GM18951 (cell line): ENCODE data around the gene OR4D9.
"Not testable (repeated sequence)": the region's sequence is repeated elsewhere in the genome, so short reads cannot be mapped to it uniquely, and the experiment has no call there.

Experiments used
- POLR2A ChIP-seq: IDR thresholded peaks from 4 replicates; pipeline ENCODE4 v1.6.1; 2011; ENCODE audit warnings: mild to moderate bottlenecking; ENCODE audit not compliant: insufficient read length, insufficient read depth; ENCODE audit errors: extremely low read depth
- in situ Hi-C: fragments of 300-500 bp; cut with MboI; formaldehyde crosslinking; loops from one replicate; pipeline ENCODE4 v1.12.0; 2022; ENCODE audit warnings: low sequenced_read_pairs, mixed read lengths, inconsistent platforms; ENCODE audit not compliant: unreplicated experiment

OR4D9 gene

GRCh38 chr11:59534676-59535075 lies 23.3 kb downstream of the OR4D9 start:
- no peak for TF ChIP-seq POLR2A
- in situ Hi-C loops: no loop called here

DNA sequence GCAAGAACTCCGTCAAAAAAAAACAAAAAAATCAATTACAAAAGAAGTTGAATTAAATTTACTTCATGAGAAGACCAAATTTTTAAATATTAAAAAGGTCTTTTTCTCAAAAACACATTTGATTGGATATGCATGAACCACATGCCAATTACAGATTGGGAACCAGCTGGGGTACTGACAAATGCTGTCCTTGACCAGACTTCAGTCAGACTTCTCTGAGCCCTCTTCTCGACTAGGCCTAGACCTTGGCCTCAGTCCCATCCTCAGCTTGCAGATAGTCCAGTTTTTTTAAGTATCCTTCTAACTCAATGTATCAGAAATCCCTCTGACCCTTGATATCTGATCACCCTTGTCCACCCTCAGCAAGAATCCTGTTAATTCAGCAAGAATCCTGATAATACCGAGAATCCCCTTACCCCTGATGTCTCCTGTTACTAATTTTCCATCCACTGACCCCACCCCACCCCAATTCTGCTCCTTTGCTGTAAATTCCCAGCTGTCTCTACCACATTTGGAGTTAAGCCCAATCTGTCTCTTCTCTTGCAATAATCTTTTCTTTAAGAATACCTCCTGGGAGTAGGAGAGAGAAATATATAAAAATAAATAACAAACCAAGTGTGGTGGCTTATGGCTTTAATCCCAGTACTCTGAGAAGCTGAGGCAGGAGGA lies 30.9 kb downstream of the OR4D9 start:
- in situ Hi-C loops: no loop called here
- no peak for TF ChIP-seq POLR2A

DNA sequence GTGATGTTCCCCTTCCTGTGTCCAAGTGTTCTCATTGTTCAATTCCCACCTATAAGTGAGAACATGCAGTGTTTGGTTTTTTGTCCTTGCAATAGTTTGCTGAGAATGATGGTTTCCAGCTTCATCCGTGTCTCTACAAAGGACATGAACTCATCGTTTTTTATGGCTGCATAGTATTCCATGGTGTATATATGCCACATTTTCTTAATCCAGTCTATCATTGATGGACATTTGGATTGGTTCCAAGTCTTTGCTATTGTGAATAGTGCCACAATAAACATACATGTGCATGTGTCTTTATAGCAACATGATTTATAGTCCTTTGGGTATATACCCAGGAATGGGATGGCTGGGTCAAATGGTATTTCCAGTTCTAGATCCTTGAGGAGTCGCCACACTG lies 32.4 kb downstream of the OR4D9 start:
- in situ Hi-C loops: not testable (repeated sequence)

DNA sequence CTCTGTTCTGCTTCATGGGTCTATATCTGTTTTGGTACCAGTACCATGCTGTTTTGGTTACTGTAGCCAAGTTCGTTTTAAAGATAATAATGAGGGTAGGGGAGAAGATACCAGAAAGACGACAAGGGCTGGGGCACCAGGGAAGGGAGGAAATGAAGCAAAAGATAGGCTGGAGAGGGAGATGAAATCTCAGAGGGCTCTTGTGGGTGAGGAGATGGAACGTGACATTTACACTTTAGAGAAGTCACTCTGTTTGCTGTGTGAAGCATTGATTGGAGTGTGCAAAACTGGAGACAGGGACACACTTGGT lies 33.5 kb downstream of the OR4D9 start:
- TF ChIP-seq POLR2A: no peak
- in situ Hi-C loops: no loop called here

DNA sequence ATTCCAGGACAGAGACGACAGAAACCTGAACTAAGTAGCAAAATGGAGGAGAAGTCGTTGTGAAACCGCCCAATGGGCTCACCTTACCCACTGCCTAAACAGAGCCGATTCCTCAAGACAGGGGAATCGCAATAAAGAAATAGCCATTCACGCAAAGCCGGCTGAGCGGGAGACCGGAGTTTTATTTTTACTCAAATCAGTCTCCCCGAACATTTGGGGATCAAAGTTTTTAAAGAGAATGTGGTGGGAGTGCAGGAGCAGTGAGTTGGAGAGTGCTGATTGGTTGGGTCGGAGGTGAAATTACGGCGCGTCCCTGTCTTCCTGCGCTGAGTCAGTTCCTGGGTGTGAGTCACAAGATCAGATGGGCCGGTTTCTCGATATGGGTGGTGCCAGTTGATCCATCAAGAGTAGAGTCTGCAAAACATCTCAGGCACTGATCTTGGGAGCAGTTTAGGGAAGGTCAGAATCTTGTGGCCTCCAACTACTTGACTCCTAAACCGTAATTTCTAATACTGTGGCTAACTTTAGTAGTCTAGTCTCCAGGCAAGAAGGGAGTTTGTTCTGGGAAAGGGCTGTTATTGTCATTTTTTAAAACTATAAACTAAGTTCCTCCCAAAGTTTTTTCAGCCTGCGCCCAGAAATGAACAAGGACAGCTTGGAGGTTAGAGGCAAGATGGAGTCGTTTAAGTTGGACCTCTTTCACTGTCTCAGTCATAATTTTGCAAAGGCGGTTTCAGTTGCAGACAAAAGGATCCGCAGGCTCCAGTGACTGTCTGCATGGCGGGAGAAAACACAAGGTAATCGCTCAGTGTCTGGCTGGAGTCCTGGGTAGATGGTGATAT lies 34.1 kb downstream of the OR4D9 start:
- no peak for TF ChIP-seq POLR2A
- in situ Hi-C loops: no loop called here

GRCh38 chr11:59547605-59548308 lies 36.4 kb downstream of the OR4D9 start:
- in situ Hi-C loops: not testable (repeated sequence)

DNA sequence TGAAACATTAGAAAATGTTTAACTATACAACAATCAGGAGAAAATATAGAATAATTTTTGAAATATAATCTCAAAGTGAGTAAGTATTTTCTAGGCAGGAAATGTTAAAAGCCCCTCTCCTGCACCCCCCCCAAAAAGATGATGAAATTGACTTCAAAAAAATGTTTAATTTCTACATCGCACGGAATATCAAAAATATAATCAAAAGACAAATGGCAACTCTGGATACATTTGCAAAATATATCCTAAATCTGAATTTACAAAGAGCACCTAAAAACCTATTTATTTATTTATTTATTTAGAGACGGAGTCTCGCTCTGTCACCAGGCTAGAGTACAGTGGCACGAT lies 36.9 kb downstream of the OR4D9 start:
- TF ChIP-seq POLR2A: no peak
- in situ Hi-C loops: no loop called here

DNA sequence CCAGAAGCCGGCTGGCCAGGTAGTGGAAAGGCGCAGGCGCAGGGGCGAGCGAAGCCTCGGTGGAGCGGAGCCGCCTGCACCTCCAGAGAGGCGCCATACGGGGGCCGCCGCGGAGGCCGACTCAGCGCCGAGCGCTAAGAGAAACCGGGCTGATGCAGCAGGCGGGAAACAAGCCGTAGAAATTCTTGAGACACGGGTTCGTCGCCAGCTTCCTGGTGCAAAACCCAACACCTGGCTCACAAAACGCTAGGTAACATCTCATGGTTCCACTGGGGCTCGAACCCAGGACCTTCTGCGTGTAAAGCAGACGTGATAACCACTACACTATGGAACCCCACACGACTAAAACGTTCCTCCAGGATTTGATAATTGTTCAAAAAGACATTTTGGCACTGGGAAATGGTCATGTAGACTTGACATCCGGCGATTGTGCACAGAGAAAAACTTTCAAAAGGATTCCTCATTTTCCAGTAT lies 39.1 kb downstream of the OR4D9 start:
- in situ Hi-C loops: no loop called here
- no peak for TF ChIP-seq POLR2A

DNA sequence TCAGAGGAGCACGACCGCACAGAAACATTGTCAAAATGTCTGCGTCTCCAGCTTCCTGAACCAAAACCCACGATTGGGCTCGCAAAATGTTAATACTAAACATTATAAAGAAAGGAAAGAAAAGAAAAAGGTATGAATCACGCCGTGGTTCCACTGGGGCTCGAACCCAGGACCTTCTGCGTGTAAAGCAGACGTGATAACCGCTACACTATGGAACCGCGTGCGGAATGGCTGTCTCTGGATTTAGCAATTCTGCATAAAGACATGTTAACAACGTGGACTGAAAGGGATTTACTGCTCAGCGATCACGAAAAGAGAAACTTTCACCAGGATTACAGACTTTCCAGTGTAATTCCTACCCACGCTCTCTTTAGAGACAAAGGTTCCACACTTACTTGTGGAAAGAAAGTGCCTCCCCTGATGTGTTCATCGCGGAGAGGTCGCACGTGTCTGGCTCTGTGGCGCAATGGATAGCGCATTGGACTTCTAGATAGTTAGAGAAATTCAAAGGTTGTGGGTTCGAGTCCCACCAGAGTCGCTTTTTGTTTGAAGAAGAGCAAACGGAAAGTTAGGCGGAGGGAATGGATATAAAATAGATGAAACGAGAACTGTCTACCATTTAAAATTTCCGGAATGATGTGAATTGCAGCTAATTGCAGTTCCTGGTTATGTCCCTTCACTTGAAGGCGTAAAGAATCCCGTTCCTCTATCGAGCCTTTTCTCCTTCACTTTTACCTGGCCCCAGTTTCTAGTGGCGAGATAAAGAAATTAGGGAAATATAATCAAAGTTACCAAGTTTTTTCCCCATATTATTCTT lies 39.7 kb downstream of the OR4D9 start:
- in situ Hi-C loops: no loop called here
- no peak for TF ChIP-seq POLR2A

- in situ Hi-C loops: no loop called here
- TF ChIP-seq POLR2A: no peak
These were observed 40.6 kb downstream of the OR4D9 start for GRCh38 chr11:59551659-59552521.

DNA sequence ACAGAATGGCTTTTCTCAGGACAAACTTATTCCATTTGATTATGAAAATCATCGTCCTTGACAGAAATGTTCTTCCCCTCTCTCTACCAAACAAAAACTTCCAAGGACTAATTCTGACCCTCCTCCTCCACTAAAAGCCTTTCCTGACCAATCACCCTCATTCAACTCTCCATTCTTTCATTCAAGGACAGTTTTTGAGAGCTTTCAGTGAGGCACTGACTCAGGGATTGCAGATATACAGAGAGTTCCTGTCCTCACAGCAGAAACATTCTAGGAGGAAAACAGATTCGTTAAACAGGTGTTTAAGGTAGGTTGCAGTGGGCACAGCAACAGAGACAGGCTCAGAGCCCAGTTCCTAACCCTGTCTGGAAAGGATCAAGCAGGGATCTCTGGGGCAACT lies 41.5 kb downstream of the OR4D9 start:
- in situ Hi-C loops: no loop called here

GRCh38 chr11:59553323-59553722 lies 42.0 kb downstream of the OR4D9 start:
- TF ChIP-seq POLR2A: no peak
- in situ Hi-C loops: no loop called here

More for the DNA sequence above, 41.5 kb downstream of the OR4D9 start:
- TF ChIP-seq POLR2A: no peak
